PC-3 (cell line): Measurements from ENCODE around the gene FRMPD1. TPM values are rescaled to one million over a fixed set of nuclear protein-coding genes. Genes with fewer than 3 reads are reported as not detected.

Source experiments
- ATAC-seq: fragments of 200-7000 bp; cut with Tn5 transposase; 2 replicates; pipeline ENCODE4 v1.9.1; 2020; ENCODE audit warnings: mild to moderate bottlenecking, moderate library complexity
- BruUV-seq: library from RNA; stranded (reverse); fragments of 400-500 nt; replicated peaks from 2 replicates; lab custom pipeline; 2021; lab: Mats Ljungman, UMichigan
- CTCF ChIA-PET: fragments of 300-600 bp; sonication (Branson Sonifier 250); formaldehyde crosslinking; loops from one replicate; lab custom pipeline; 2022; ENCODE audit warnings: antibody characterized with exemption; lab: Charles Lee
- POLR2A ChIA-PET: fragments of 300-600 bp; sonication (Branson Sonifier 250); formaldehyde crosslinking; loops from one replicate; lab custom pipeline; 2022; ENCODE audit warnings: antibody characterized with exemption; ENCODE audit not compliant: unreplicated experiment; lab: Charles Lee
- DNase-seq: peaks from one replicate; pipeline ENCODE4 v3.0.0-alpha.2; 2015
- H2AFZ ChIP-seq: fragments of 300-600 bp; sonication (generic); 2 replicates; pipeline ENCODE4 v1.6.0; 2016; ENCODE audit warnings: antibody characterized with exemption, low read length
- H3F3A ChIP-seq: fragments of 300-600 bp; sonication (generic); one replicate; pipeline ENCODE4 v1.6.0; 2017; ENCODE audit warnings: antibody characterized with exemption, low read length, control low read depth, mild to moderate bottlenecking; ENCODE audit not compliant: unreplicated experiment
- H3K27ac ChIP-seq: fragments of 300-600 bp; sonication (generic); 2 replicates; pipeline ENCODE4 v1.5.1; 2016; ENCODE audit warnings: mild to moderate bottlenecking, low read length
- H3K27me3 ChIP-seq: fragments of 300-600 bp; sonication (generic); 2 replicates; pipeline ENCODE4 v1.6.1; 2016; ENCODE audit warnings: low read length, mixed read lengths
- H3K36me3 ChIP-seq: fragments of 300-600 bp; sonication (generic); 2 replicates; pipeline ENCODE4 v1.6.1; 2016; ENCODE audit warnings: low read depth, mixed run types, low read length, mixed read lengths
- H3K4me1 ChIP-seq: fragments of 300-600 bp; sonication (generic); 2 replicates; pipeline ENCODE4 v1.5.1; 2016; ENCODE audit warnings: low read length; ENCODE audit not compliant: insufficient read depth
- H3K4me2 ChIP-seq: fragments of 300-600 bp; sonication (generic); 2 replicates; pipeline ENCODE4 v1.6.0; 2016; ENCODE audit warnings: low read length
- H3K4me3 ChIP-seq: fragments of 300-600 bp; sonication (generic); 2 replicates; pipeline ENCODE4 v1.5.1; 2016; ENCODE audit warnings: mild to moderate bottlenecking, low read length, mixed read lengths
- H3K79me2 ChIP-seq: fragments of 300-600 bp; sonication (generic); 2 replicates; pipeline ENCODE4 v1.6.1; 2017; ENCODE audit warnings: low read length, mixed read lengths
- H3K9ac ChIP-seq: fragments of 300-600 bp; sonication (generic); 2 replicates; pipeline ENCODE4 v1.6.0; 2016; ENCODE audit warnings: mild to moderate bottlenecking, low read length
- H3K9me2 ChIP-seq: fragments of 300-600 bp; sonication (generic); replicated peaks from 2 replicates; pipeline ENCODE4 v1.6.1; 2016; ENCODE audit warnings: mixed run types, low read length, mixed read lengths
- H3K9me3 ChIP-seq: fragments of 300-600 bp; sonication (generic); 2 replicates; pipeline ENCODE4 v1.6.1; 2016; ENCODE audit warnings: low read length, mixed read lengths
- H4K20me1 ChIP-seq: fragments of 300-600 bp; sonication (generic); 2 replicates; pipeline ENCODE4 v1.6.1; 2016; ENCODE audit warnings: low read length, mixed read lengths
- EZH2 ChIP-seq: fragments of 300-600 bp; sonication (generic); IDR thresholded peaks from one replicate; pipeline ENCODE4 v1.6.1; 2017; ENCODE audit warnings: antibody characterized with exemption, mild to moderate bottlenecking, low read length; ENCODE audit not compliant: unreplicated experiment
- EZH2phosphoT487 ChIP-seq: fragments of 300-600 bp; sonication (generic); IDR thresholded peaks from 2 replicates; pipeline ENCODE4 v1.6.1; 2018; ENCODE audit warnings: mild to moderate bottlenecking, antibody characterized with exemption, low read length, borderline replicate concordance
- intact Hi-C: fragments of 100-400 bp; cut with micrococcal nuclease; formaldehyde crosslinking; loops from 2 replicates; pipeline ENCODE4 v1.9.0; 2023
- total RNA-seq: library from RNA; depleted of rRNA; stranded (reverse); fragments of >200 nt; gene quantifications from 2 replicates; pipeline ENCODE4 v1.2.3, GENCODE V29; 2014
- TF ChIP-seq, protein P1 (sequence below): fragments of 300-600 bp; sonication (generic); conservative IDR thresholded peaks from 2 replicates; pipeline ENCODE4 v1.5.1; 2017; ENCODE audit warnings: antibody characterized with exemption, low read depth, mild to moderate bottlenecking, low read length

Gene FRMPD1
- total RNA-seq, 1 experiment from 2014 or later: not detected

- no peak for ATAC-seq
- POLR2A ChIA-PET: no interaction called here
Observed at GRCh38 chr9:37660691-37661090, 9.9 kb downstream of the FRMPD1 start.

DNA sequence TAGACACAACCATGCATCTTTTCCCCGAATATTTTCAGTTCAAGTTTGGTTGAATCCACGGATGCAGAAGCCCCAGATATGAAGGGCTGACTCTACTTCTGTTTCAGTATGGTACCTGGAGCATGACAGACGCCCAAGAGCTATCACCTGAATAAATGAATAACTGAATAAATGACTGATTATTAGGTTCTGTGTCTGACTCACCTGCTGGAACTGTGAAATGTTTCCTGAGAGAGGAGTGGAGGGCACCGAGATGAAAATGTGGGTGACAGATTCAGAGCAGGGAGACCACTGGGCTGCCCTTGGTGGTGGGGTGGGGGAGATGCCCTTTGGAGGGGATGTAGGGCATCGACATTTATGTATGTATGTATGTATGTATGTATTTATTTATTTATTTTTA, 13.2 kb downstream of the FRMPD1 start:
- no peak for TF ChIP-seq EZH2phosphoT487
- no peak for TF ChIP-seq EZH2
- TF ChIP-seq, protein P1, sequence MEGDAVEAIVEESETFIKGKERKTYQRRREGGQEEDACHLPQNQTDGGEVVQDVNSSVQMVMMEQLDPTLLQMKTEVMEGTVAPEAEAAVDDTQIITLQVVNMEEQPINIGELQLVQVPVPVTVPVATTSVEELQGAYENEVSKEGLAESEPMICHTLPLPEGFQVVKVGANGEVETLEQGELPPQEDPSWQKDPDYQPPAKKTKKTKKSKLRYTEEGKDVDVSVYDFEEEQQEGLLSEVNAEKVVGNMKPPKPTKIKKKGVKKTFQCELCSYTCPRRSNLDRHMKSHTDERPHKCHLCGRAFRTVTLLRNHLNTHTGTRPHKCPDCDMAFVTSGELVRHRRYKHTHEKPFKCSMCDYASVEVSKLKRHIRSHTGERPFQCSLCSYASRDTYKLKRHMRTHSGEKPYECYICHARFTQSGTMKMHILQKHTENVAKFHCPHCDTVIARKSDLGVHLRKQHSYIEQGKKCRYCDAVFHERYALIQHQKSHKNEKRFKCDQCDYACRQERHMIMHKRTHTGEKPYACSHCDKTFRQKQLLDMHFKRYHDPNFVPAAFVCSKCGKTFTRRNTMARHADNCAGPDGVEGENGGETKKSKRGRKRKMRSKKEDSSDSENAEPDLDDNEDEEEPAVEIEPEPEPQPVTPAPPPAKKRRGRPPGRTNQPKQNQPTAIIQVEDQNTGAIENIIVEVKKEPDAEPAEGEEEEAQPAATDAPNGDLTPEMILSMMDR: no peak
- H3K9me2 ChIP-seq: no peaks in the 10 kb centered on the region
- no peak overlapping the region for H3K27ac ChIP-seq
- no peaks in the 10 kb centered on the region for H3K36me3 ChIP-seq
- H3K4me2 ChIP-seq: no peak overlapping the region
- no peaks in the 10 kb centered on the region for H3K79me2 ChIP-seq
- H3K9me3 ChIP-seq: no peaks in the 10 kb centered on the region
- H3K27me3 ChIP-seq: peaks cover 48% of the 10 kb centered on the region
- CTCF ChIA-PET: no interaction called here
- no peak for ATAC-seq
- DNase-seq: no peak
- no peak overlapping the region for H2AFZ ChIP-seq
- intact Hi-C loops: no loop called here
- no peak overlapping the region for H3K9ac ChIP-seq
- H4K20me1 ChIP-seq: no peaks in the 10 kb centered on the region
- no peaks in the 10 kb centered on the region for H3F3A ChIP-seq
- POLR2A ChIA-PET: no interaction called here
- H3K4me3 ChIP-seq: no peak overlapping the region
- H3K4me1 ChIP-seq: no peaks in the 10 kb centered on the region
- no TSS peak for BruUV-seq

More at GRCh38 chr9:37660691-37661090, 9.9 kb downstream of the FRMPD1 start:
- CTCF ChIA-PET: no interaction called here
- no peaks in the 10 kb centered on the region for H3K79me2 ChIP-seq
- no peak overlapping the region for H3K9ac ChIP-seq
- no peaks in the 10 kb centered on the region for H3K4me1 ChIP-seq
- peaks cover 67% of the 10 kb centered on the region for H3K27me3 ChIP-seq
- BruUV-seq: no TSS peak
- no peaks in the 10 kb centered on the region for H3F3A ChIP-seq
- H3K9me3 ChIP-seq: no peaks in the 10 kb centered on the region
- no peaks in the 10 kb centered on the region for H3K9me2 ChIP-seq
- H3K4me3 ChIP-seq: no peak overlapping the region
- H2AFZ ChIP-seq: no peak overlapping the region
- no peak overlapping the region for H3K4me2 ChIP-seq
- H4K20me1 ChIP-seq: no peaks in the 10 kb centered on the region
- intact Hi-C loops: no loop called here
- TF ChIP-seq EZH2 (no peak), EZH2phosphoT487 (no peak)
- TF ChIP-seq, protein P1: no peak
- DNase-seq: no peak
- H3K36me3 ChIP-seq: no peaks in the 10 kb centered on the region
- H3K27ac ChIP-seq: no peak overlapping the region

DNA sequence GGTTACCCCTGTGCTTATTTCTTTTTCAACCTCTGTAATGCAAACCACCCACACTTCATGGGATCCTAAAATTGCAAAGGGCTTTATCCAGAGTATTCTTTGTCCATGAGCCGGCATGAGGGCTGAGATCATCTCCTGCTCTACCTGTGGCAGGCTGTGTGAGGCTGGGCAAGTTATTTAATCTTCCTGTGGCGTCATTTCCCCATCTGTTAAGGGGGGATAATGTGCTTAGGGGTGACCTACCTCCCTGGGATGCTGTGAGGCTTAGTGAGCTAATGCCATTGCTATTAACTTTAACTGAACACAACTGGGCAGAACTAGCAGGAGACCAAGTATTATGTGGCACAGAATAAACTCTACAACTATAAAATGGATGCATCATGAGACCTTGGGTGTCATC, 17.0 kb downstream of the FRMPD1 start:
- intact Hi-C loops: no loop called here
- Histone ChIP-seq H3K36me3 (no peaks in the 10 kb centered on the region), H3K9me3 (no peaks in the 10 kb centered on the region), H3K4me3 (no peak overlapping the region), H3K9ac (no peak overlapping the region), H4K20me1 (no peaks in the 10 kb centered on the region), H3F3A (no peaks in the 10 kb centered on the region), H3K79me2 (no peaks in the 10 kb centered on the region), H3K4me2 (no peak overlapping the region), H3K27ac (no peak overlapping the region), H3K4me1 (no peaks in the 10 kb centered on the region), H3K27me3 (peaks cover 57% of the 10 kb centered on the region), H2AFZ (no peak overlapping the region), H3K9me2 (no peaks in the 10 kb centered on the region)
- CTCF ChIA-PET: no interaction called here
- ATAC-seq: no peak
- POLR2A ChIA-PET: no interaction called here
- TF ChIP-seq EZH2 (no peak), EZH2phosphoT487 (no peak)
- TF ChIP-seq, protein P1: no peak
- DNase-seq: no peak
- BruUV-seq: no TSS peak
